Measurements from ENCODE around the gene DPM2. TPM values are rescaled to one million over a fixed set of nuclear protein-coding genes. Genes with fewer than 3 reads are reported as not detected.
A peak's percentile ranks its signal among the peaks of the same experiment; 100 is the strongest.

The DPM2 gene
- total RNA-seq, 1 donor from 2014 or later, result 34.0 TPM

- peak overlapping the region; percentile 96 for H3K27ac Mint-ChIP-seq
- TF ChIP-seq CTCF (IDR thresholded peaks at IDR 0.05; ENCODE audit: unreplicated experiment), result no peak
- peak overlapping the region; percentile 85 for H3K4me3 Mint-ChIP-seq (ENCODE audit: low read depth)
- peaks cover 6% of the 10 kb centered on the region for H3K36me3 Mint-ChIP-seq (ENCODE audit: insufficient read depth)
- no peaks in the 10 kb centered on the region for H3K27me3 Mint-ChIP-seq
- no peaks in the 10 kb centered on the region for H3K9me3 Mint-ChIP-seq (ENCODE audit: low read depth)
- H3K4me1 Mint-ChIP-seq (ENCODE audit: low read depth), result peaks cover 19% of the 10 kb centered on the region
- DNase-seq (ENCODE audit: low spot score, unreplicated experiment), result no peak
These were observed 632 bp downstream of the DPM2 start for GRCh38 chr9:127937056-127937387.

GRCh38 chr9:127936347-127936852 is 1.3 kb downstream of the DPM2 start:
- Mint-ChIP-seq H3K4me1 (ENCODE audit: low read depth) (peaks cover 19% of the 10 kb centered on the region), H3K27ac (peak overlapping the region; percentile 56), H3K9me3 (ENCODE audit: low read depth) (no peaks in the 10 kb centered on the region), H3K27me3 (peaks cover 3% of the 10 kb centered on the region), H3K4me3 (ENCODE audit: low read depth) (peak overlapping the region; percentile 85), H3K36me3 (ENCODE audit: insufficient read depth) (peaks cover 4% of the 10 kb centered on the region)
- TF ChIP-seq CTCF (IDR thresholded peaks at IDR 0.05; ENCODE audit: unreplicated experiment), result no peak
- DNase-seq (ENCODE audit: low spot score, unreplicated experiment), result no peak

- H3K9me3 Mint-ChIP-seq (ENCODE audit: low read depth), result no peaks in the 10 kb centered on the region
- peaks cover 22% of the 10 kb centered on the region for H3K4me1 Mint-ChIP-seq (ENCODE audit: low read depth)
- peak overlapping the region; percentile 69 for H3K4me3 Mint-ChIP-seq (ENCODE audit: low read depth)
- DNase-seq (ENCODE audit: low spot score, unreplicated experiment), result no peak
- peak overlapping the region; percentile 56 for H3K27ac Mint-ChIP-seq
- H3K36me3 Mint-ChIP-seq (ENCODE audit: insufficient read depth), result peaks cover 4% of the 10 kb centered on the region
- H3K27me3 Mint-ChIP-seq, result peaks cover 8% of the 10 kb centered on the region
- no peak for TF ChIP-seq CTCF (IDR thresholded peaks at IDR 0.05; ENCODE audit: unreplicated experiment)
These were observed 1.9 kb downstream of the DPM2 start for GRCh38 chr9:127935765-127936221.

- peaks cover 2% of the 10 kb centered on the region for H3K36me3 Mint-ChIP-seq (ENCODE audit: insufficient read depth)
- H3K27me3 Mint-ChIP-seq, result peaks cover 11% of the 10 kb centered on the region
- no peak for TF ChIP-seq CTCF (IDR thresholded peaks at IDR 0.05; ENCODE audit: unreplicated experiment)
- no peak overlapping the region for H3K4me3 Mint-ChIP-seq (ENCODE audit: low read depth)
- peaks cover 22% of the 10 kb centered on the region for H3K4me1 Mint-ChIP-seq (ENCODE audit: low read depth)
- H3K9me3 Mint-ChIP-seq (ENCODE audit: low read depth), result no peaks in the 10 kb centered on the region
- H3K27ac Mint-ChIP-seq, result no peak overlapping the region
- no peak for DNase-seq (ENCODE audit: low spot score, unreplicated experiment)
These were observed 2.7 kb downstream of the DPM2 start for GRCh38 chr9:127934986-127935385.

GRCh38 chr9:127934248-127934647 is 3.4 kb downstream of the DPM2 start:
- Mint-ChIP-seq H3K4me3 (ENCODE audit: low read depth) (peak overlapping the region; percentile 31), H3K36me3 (ENCODE audit: insufficient read depth) (peaks cover 2% of the 10 kb centered on the region), H3K4me1 (ENCODE audit: low read depth) (peaks cover 22% of the 10 kb centered on the region)

More at GRCh38 chr9:127934248-127934647, 3.4 kb downstream of the DPM2 start:
- H3K9me3 Mint-ChIP-seq (ENCODE audit: low read depth), result no peaks in the 10 kb centered on the region
- no peak for TF ChIP-seq CTCF (IDR thresholded peaks at IDR 0.05; ENCODE audit: unreplicated experiment)
- peaks cover 19% of the 10 kb centered on the region for H3K27me3 Mint-ChIP-seq
- no peak for DNase-seq (ENCODE audit: low spot score, unreplicated experiment)
- H3K27ac Mint-ChIP-seq, result peak overlapping the region; percentile 42

Data from progenitor cell of endocrine pancreas (in vitro differentiated cells).